HG02588 (cell line): ENCODE data around the gene TK1.

ENCODE experiments used
- ATAC-seq: cut with Tn5 transposase; IDR thresholded peaks from one replicate; pipeline ENCODE4 v1.9.1; 2021; ENCODE audit warnings: mild to moderate bottlenecking, moderate library complexity; ENCODE audit not compliant: unreplicated experiment

Gene TK1

GRCh38 chr17:78125138-78125913 lies 61.5 kb downstream of the TK1 start:
- no peak for ATAC-seq

- no peak for ATAC-seq
Measured at GRCh38 chr17:78124836-78125137, 62.1 kb downstream of the TK1 start.
